Stomach (tissue), 9 donors: ENCODE results near the gene CFAP74. TPM values are rescaled to one million over a fixed set of nuclear protein-coding genes. Genes with fewer than 3 reads are reported as not detected.

Source experiments
- DNase-seq, 2 donors: peaks; one replicate each; pipeline versions ENCODE4 v3.0.0 to v3.0.0-alpha.2; 2013 to 2019
- H3K27ac ChIP-seq, 5 donors: fragments of 200-600 bp in 4 of 5; sonication (generic) in 4 of 5; one replicate each; pipeline ENCODE4 v1.5.1; 2013 to 2019; ENCODE audit warnings: mild to moderate bottlenecking in 1 of 5, moderate library complexity in 1 of 5
- H3K27me3 ChIP-seq, 3 donors: fragments of 200-600 bp; sonication (generic); one replicate each; pipeline ENCODE4 v1.5.1; 2017 to 2019; ENCODE audit warnings: mixed run types in 1 of 3
- H3K36me3 ChIP-seq, 4 donors: fragments of 200-600 bp; sonication (generic); 1 replicate in 3 of 4; 2 replicates in 1 of 4; pipeline ENCODE4 v1.5.1; 2016 to 2019
- H3K4me1 ChIP-seq, 4 donors: fragments of 200-600 bp; sonication (generic); one replicate each; pipeline ENCODE4 v1.5.1; 2016 to 2019
- H3K4me3 ChIP-seq, 4 donors: fragments of 200-600 bp; sonication (generic) in 3 of 4; one replicate each; pipeline ENCODE4 v1.5.1; 2016 to 2019; ENCODE audit warnings: mild to moderate bottlenecking in 1 of 4
- H3K9me3 ChIP-seq, 4 donors: fragments of 200-600 bp; sonication (generic); one replicate each; pipeline ENCODE4 v1.5.1; 2016 to 2019
- EP300 ChIP-seq: sonication (generic); formaldehyde crosslinking; IDR thresholded peaks from one replicate; pipeline ENCODE4 v1.6.1; 2017; ENCODE audit warnings: antibody characterized with exemption
- POLR2A ChIP-seq, 4 donors: fragments of 450-650 bp; IDR thresholded peaks; one replicate each; pipeline ENCODE4 v1.6.1; 2016; ENCODE audit warnings: antibody characterized with exemption in 4 of 4, control low read depth in 2 of 4, mild to moderate bottlenecking in 1 of 4, moderate library complexity in 1 of 4
- POLR2AphosphoS5 ChIP-seq, 3 donors: sonication (generic); formaldehyde crosslinking; IDR thresholded peaks; one replicate each; pipeline ENCODE4 v1.6.1; 2016; ENCODE audit warnings: antibody characterized with exemption in 3 of 3
- WGBS, 5 donors: extraction: QIAGEN DNeasy Blood & Tissue Kit in 3 of 5; methylation state at CpG; one replicate each; pipeline versions ENCODE4 v1.1.5 to v1.1.7; 2013 to 2018; 5-methylcytosine and 5-hydroxymethylcytosine counted together
- intact Hi-C: fragments of 100-400 bp; cut with DNase I; formaldehyde crosslinking; loops from one replicate; pipeline ENCODE4 v1.15.1; 2023; ENCODE audit warnings: low total_unique reads
- polyA plus RNA-seq, 3 donors: library from polyadenylated mRNA; stranded (reverse); fragments of 200-250 nt; gene quantifications; one replicate each; pipeline ENCODE4 v1.2.3, GENCODE V29; 2013
- total RNA-seq, 5 donors: library from RNA; depleted of rRNA; stranded (reverse); fragments of >200 nt; gene quantifications; one replicate each; pipeline versions ENCODE4 v1.1.0 to v1.2.3, GENCODE V29; 2014 to 2016
- TF ChIP-seq, protein P1 (sequence below), 7 experiments: fragments of 450-650 bp in 4 of 7; fragments of 200-600 bp in 3 of 7; sonication (generic) in 3 of 7; IDR thresholded peaks; one replicate each; pipeline ENCODE4 v1.5.1; 2016 to 2019; ENCODE audit warnings: antibody characterized with exemption in 7 of 7, control low read depth in 2 of 7, mild to moderate bottlenecking in 1 of 7
- donor health status: healthy with polysubstance abuse.
- donor health status: Bipolar disorder and iron deficiency.
- donor health status: healthy.

Gene CFAP74
- total and polyA plus RNA-seq, 8 donors: under 0.01 TPM; not detected in 7

DNA sequence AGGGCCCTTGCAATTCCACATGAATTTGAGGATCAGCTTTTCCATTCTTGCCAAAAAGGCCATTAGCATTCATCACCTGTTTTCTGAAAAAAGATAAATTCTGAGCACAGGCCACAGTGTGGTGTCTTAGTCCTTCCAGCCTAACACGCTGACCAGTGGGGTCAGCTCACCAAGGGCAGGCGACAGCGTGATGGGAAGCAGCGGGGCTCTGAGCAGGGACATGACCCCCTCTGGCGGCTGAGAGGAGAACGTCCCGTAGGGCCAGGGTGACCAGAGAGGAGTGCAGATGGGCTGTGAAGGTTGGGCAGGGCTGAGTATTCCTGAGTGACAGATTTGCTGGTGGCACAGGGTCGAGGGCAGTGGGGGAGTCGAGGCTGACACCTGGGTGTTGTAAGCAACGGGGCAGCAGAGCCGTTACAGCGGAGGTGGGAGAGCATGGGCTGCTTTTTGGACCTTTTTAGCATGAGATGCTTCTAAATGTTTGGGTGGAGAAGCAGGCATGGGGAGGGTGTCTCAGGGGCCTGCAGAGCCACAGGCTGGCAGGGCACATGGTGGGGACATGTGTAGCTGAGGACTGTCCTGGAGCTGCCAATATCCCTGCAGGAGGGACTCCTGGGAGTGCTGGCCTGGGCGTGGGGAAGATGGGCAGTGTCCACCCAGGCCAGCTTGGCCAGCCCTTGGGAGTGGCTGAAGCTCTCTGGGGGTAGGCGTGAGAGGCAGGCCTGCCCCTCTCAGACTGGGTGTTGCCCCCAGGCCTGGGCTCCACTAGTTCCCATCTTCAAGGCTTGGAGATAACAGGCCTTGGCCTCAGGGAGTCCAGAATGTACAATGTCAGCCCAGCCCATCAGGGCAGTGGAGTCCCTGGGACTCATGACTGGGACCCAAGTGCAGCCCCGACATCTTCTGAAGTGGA is 97.1 kb downstream of the CFAP74 start:
- no peak overlapping the region for H3K4me3 ChIP-seq
- peak; percentile 89 to 93 for DNase-seq
- no peaks in the 10 kb centered on the region for H3K9me3 ChIP-seq
- peaks cover 0 to 5% (median 0%) of the 10 kb centered on the region in 3 donors for H3K27me3 ChIP-seq
- WGBS, 5 donors: 6 to 24% (median 20%) methylated on average over 12 to 15 of the region's 15 CpGs
- H3K4me1 ChIP-seq: peaks cover 26 to 39% (median 37%) of the 10 kb centered on the region in 4 donors
- TF ChIP-seq, protein P1, sequence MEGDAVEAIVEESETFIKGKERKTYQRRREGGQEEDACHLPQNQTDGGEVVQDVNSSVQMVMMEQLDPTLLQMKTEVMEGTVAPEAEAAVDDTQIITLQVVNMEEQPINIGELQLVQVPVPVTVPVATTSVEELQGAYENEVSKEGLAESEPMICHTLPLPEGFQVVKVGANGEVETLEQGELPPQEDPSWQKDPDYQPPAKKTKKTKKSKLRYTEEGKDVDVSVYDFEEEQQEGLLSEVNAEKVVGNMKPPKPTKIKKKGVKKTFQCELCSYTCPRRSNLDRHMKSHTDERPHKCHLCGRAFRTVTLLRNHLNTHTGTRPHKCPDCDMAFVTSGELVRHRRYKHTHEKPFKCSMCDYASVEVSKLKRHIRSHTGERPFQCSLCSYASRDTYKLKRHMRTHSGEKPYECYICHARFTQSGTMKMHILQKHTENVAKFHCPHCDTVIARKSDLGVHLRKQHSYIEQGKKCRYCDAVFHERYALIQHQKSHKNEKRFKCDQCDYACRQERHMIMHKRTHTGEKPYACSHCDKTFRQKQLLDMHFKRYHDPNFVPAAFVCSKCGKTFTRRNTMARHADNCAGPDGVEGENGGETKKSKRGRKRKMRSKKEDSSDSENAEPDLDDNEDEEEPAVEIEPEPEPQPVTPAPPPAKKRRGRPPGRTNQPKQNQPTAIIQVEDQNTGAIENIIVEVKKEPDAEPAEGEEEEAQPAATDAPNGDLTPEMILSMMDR (IDR thresholded peaks at IDR 0.05): peak in 5 of 7 experiments; percentile 83 to 97 (median 91)
- no peak for TF ChIP-seq POLR2A (IDR thresholded peaks at IDR 0.05)
- TF ChIP-seq POLR2AphosphoS5 (IDR thresholded peaks at IDR 0.05): peak; percentile 22 to 90 (median 63)
- H3K36me3 ChIP-seq: no peaks in the 10 kb centered on the region
- H3K27ac ChIP-seq: peak overlapping the region in 3 of 5 donors; percentile 4 to 23 (median 9)
- intact Hi-C loops: loop anchor here (10.0 kb wide), 1 partner anchor 142 kb away; no protein-coding TSS in a partner anchor

DNA sequence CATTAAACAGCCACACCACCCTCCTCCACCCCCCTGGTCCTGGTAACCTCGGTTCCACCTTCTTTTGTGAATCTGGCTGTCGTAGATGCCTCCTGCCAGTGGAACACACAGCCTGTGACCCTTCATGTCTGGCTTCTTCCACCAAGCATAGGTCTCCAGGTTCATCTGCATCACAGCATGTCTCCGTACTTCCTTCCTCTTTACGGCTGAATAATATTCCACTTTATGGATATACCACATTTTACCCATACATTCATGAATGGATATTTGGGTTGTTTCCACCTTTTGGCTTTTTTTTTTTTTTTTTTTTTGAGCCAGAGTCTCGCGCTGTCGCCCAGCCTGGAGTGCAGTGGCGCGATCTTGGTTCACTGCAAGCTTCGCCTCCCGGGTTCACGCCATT is 100.4 kb downstream of the CFAP74 start:
- peaks cover 0 to 19% (median 0%) of the 10 kb centered on the region in 3 donors for H3K27me3 ChIP-seq
- intact Hi-C loops: loop anchor here (10.0 kb wide), 1 partner anchor 138 kb away; no protein-coding TSS in a partner anchor
- no peaks in the 10 kb centered on the region for H3K36me3 ChIP-seq
- no peaks in the 10 kb centered on the region for H3K9me3 ChIP-seq
- 90 to 98% (median 93%) methylated on average over 12 of the region's 12 CpGs for WGBS, 5 donors
- peaks cover 19 to 24% (median 22%) of the 10 kb centered on the region in 4 donors for H3K4me1 ChIP-seq
- DNase-seq: no peak
- no peak overlapping the region for H3K4me3 ChIP-seq
- no peak overlapping the region for H3K27ac ChIP-seq
- TF ChIP-seq, protein P1 (IDR thresholded peaks at IDR 0.05): no peak
- TF ChIP-seq EP300: no peak
- TF ChIP-seq POLR2A (IDR thresholded peaks at IDR 0.05): no peak
- TF ChIP-seq POLR2AphosphoS5 (IDR thresholded peaks at IDR 0.05): no peak

- Histone ChIP-seq H3K4me1 (peaks cover 5 to 15% (median 12%) of the 10 kb centered on the region in 4 donors), H3K4me3 (no peak overlapping the region), H3K36me3 (no peaks in the 10 kb centered on the region), H3K9me3 (no peaks in the 10 kb centered on the region), H3K27me3 (peaks cover 0 to 19% (median 0%) of the 10 kb centered on the region in 3 donors), H3K27ac (no peak overlapping the region)
- WGBS, 5 donors: 74 to 91% (median 76%) methylated on average over 8 to 13 of the region's 13 CpGs
- DNase-seq: peak in 1 of 2 donors; percentile 2
- TF ChIP-seq POLR2A (IDR thresholded peaks at IDR 0.05) (no peak), EP300 (no peak), POLR2AphosphoS5 (IDR thresholded peaks at IDR 0.05) (no peak)
- TF ChIP-seq, protein P1 (IDR thresholded peaks at IDR 0.05): no peak
- intact Hi-C loops: loop anchor here (10.0 kb wide), 1 partner anchor 137 kb away; no protein-coding TSS in a partner anchor
Observed at GRCh38 chr1:1901641-1902294, 101.8 kb downstream of the CFAP74 start.
